Endothelial cell of umbilical vein (primary cell): ENCODE results near the gene PDE4B. TPM values are rescaled to one million over a fixed set of nuclear protein-coding genes. Genes with fewer than 3 reads are reported as not detected.

Source experiments
- BruUV-seq: library from RNA; stranded (reverse); fragments of 400-500 nt; replicated peaks from 2 replicates; lab custom pipeline; 2021; lab: Mats Ljungman, UMichigan
- CTCF ChIA-PET: fragments of 300-600, 350-600 bp; sonication (Branson Sonifier 250); formaldehyde crosslinking; loops from one replicate; lab custom pipeline; 2021; ENCODE audit warnings: antibody characterized with exemption, inconsistent platforms; lab: Charles Lee
- POLR2A ChIA-PET: fragments of 300-600, 350-600 bp; sonication (Branson Sonifier 250); formaldehyde crosslinking; loops from one replicate; lab custom pipeline; 2021; ENCODE audit warnings: antibody characterized with exemption, inconsistent platforms; lab: Charles Lee
- DNase-seq: peaks from one replicate; pipeline ENCODE4 v3.0.0-alpha.2; 2011; ENCODE audit warnings: low read depth, low spot score
- FAIRE-seq: peaks from 2 replicates; lab custom pipeline; 2011; peaks lifted over from hg19 to GRCh38; lab: Jason Lieb, UNC
- H2AFZ ChIP-seq: 2 replicates; pipeline ENCODE4 v1.6.0; 2012; ENCODE audit warnings: low read depth, low read length, control low read depth, inconsistent platforms
- H3K27ac ChIP-seq: 2 replicates; pipeline ENCODE4 v1.5.1; 2011; ENCODE audit warnings: low read depth, mild to moderate bottlenecking, control low read depth, low read length, moderate library complexity; ENCODE audit not compliant: insufficient read depth
- H3K27me3 ChIP-seq, 2 experiments: 2 replicates each; pipeline versions ENCODE4 v1.6.0 to v1.6.1; 2011; ENCODE audit warnings: low read length in 2 of 2, mixed read lengths in 1 of 2; ENCODE audit not compliant: control insufficient read depth in 2 of 2, insufficient read depth in 2 of 2
- H3K36me3 ChIP-seq, 2 experiments: 2 replicates in 1 of 2; 3 replicates in 1 of 2; pipeline ENCODE4 v1.5.1; 2011; ENCODE audit warnings: low read length in 2 of 2, mild to moderate bottlenecking in 1 of 2, moderate library complexity in 1 of 2; ENCODE audit not compliant: control insufficient read depth in 2 of 2, insufficient read depth in 2 of 2; ENCODE audit errors: extremely low read depth in 1 of 2
- H3K4me1 ChIP-seq: 3 replicates; pipeline ENCODE4 v1.5.1; 2011; ENCODE audit warnings: mild to moderate bottlenecking, low read length; ENCODE audit not compliant: control insufficient read depth, insufficient read depth; ENCODE audit errors: extremely low read depth
- H3K4me2 ChIP-seq: 2 replicates; pipeline ENCODE4 v1.6.1; 2011; ENCODE audit warnings: low read length, control low read depth, mixed read lengths; ENCODE audit not compliant: insufficient read depth
- H3K4me3 ChIP-seq, 3 experiments: fragments of 200-600 bp in 1 of 3; sonication (generic), shearing (Covaris generic) in 1 of 3; replicated peaks in 1 of 3; 2 replicates each; pipeline ENCODE4 v1.5.1; 2011 to 2016; ENCODE audit warnings: control low read depth in 3 of 3, low read length in 3 of 3, mild to moderate bottlenecking in 2 of 3, inconsistent platforms in 1 of 3, low read depth in 1 of 3, moderate library complexity in 1 of 3; ENCODE audit not compliant: insufficient read depth in 1 of 3
- H3K79me2 ChIP-seq: 2 replicates; pipeline ENCODE4 v1.6.0; 2012; ENCODE audit warnings: low read length, inconsistent platforms; ENCODE audit not compliant: control insufficient read depth, insufficient read depth
- H3K9ac ChIP-seq: replicated peaks from 2 replicates; pipeline ENCODE3; 2011; ENCODE audit warnings: low read length, control low read depth; ENCODE audit not compliant: insufficient read depth; ENCODE audit errors: extremely low read depth
- H3K9me1 ChIP-seq: replicated peaks from 3 replicates; pipeline ENCODE4 v1.6.0; 2011; ENCODE audit warnings: mild to moderate bottlenecking, low read length; ENCODE audit not compliant: control insufficient read depth, insufficient read depth; ENCODE audit errors: extremely low read depth
- H3K9me3 ChIP-seq: replicated peaks from 2 replicates; pipeline ENCODE4 v1.5.1; 2012; ENCODE audit warnings: low read length, inconsistent platforms; ENCODE audit not compliant: control insufficient read depth, insufficient read depth
- H4K20me1 ChIP-seq: replicated peaks from 2 replicates; pipeline ENCODE3; 2011; ENCODE audit warnings: mild to moderate bottlenecking, low read length; ENCODE audit not compliant: control insufficient read depth, insufficient read depth; ENCODE audit errors: extremely low read depth
- CTCF ChIP-seq, 2 donors: IDR thresholded peaks; 1 replicate in 1 of 2; 2 replicates in 1 of 2; pipeline ENCODE4 v1.5.1; 2011; ENCODE audit warnings: low read length in 2 of 2, mild to moderate bottlenecking in 2 of 2, moderate library complexity in 2 of 2, control low read depth in 1 of 2, inconsistent platforms in 1 of 2, low read depth in 1 of 2; ENCODE audit not compliant: insufficient read depth in 1 of 2; ENCODE audit errors: extremely low read depth in 1 of 2
- EZH2 ChIP-seq: IDR thresholded peaks from 2 replicates; pipeline ENCODE4 v1.6.1; 2012; ENCODE audit warnings: borderline replicate concordance, low read depth, mild to moderate bottlenecking, moderate library complexity, low read length, inconsistent platforms; ENCODE audit not compliant: severe bottlenecking
- FOS ChIP-seq: IDR thresholded peaks from 2 replicates; pipeline ENCODE4 v1.6.1; 2011; ENCODE audit warnings: mild to moderate bottlenecking, low read length, moderate library complexity, borderline replicate concordance; ENCODE audit not compliant: insufficient read depth
- GATA2 ChIP-seq: IDR thresholded peaks from 2 replicates; pipeline ENCODE4 v1.7.0; 2011; ENCODE audit warnings: low read depth, mild to moderate bottlenecking, moderate library complexity, mixed read lengths, low read length; ENCODE audit not compliant: insufficient read length, insufficient read depth
- JUN ChIP-seq: IDR thresholded peaks from 2 replicates; pipeline ENCODE4 v1.6.1; 2011; ENCODE audit warnings: borderline replicate concordance, low read depth; ENCODE audit not compliant: insufficient read length, insufficient read depth
- MAX ChIP-seq: IDR thresholded peaks from 2 replicates; pipeline ENCODE4 v1.6.1; 2011; ENCODE audit not compliant: insufficient read depth, insufficient read length
- MYC ChIP-seq: IDR thresholded peaks from one replicate; pipeline ENCODE4 v1.6.1; 2011; ENCODE audit warnings: mild to moderate bottlenecking, low read depth, low read length
- POLR2A ChIP-seq: IDR thresholded peaks from 2 replicates; pipeline ENCODE4 v1.6.1; 2012; ENCODE audit warnings: low read depth, mild to moderate bottlenecking, control low read depth, low read length
- POLR2AphosphoS5 ChIP-seq: IDR thresholded peaks from 2 replicates; pipeline ENCODE4 v1.6.1; 2012; ENCODE audit warnings: low read depth, mild to moderate bottlenecking, control low read depth, low read length, moderate library complexity; ENCODE audit not compliant: insufficient read depth
- dilution Hi-C: fragments of 300-500 bp; cut with MboI; formaldehyde crosslinking; loops from one replicate; pipeline ENCODE4 v1.15.0; 2019; ENCODE audit warnings: low sequenced_read_pairs; ENCODE audit not compliant: extremely low pct_ligation_motif_present
- intact Hi-C: fragments of 100-400 bp; cut with micrococcal nuclease; formaldehyde crosslinking; loops from one replicate; pipeline ENCODE4 v1.10.0; 2022
- polyA plus RNA-seq, 4 experiments: library from polyadenylated mRNA; depleted of rRNA in 3 of 4; stranded (reverse) in 3 of 4; unstranded in 1 of 4; fragments of >200 nt; gene quantifications; 2 replicates each; pipeline versions ENCODE4 v1.2.1 to v1.2.3, GENCODE V29; 2011 to 2012; ENCODE audit warnings: missing spikeins in 1 of 4
- total RNA-seq: library from RNA; stranded (reverse); gene quantifications from 2 replicates; pipeline ENCODE4 v1.2.3, GENCODE V29; 2021

PDE4B gene
- total and polyA plus RNA-seq, 2 donors (not counting 3 experiments of a cell fraction or from before 2014, with no cell fraction given): 63.5 to 69.8 TPM

- H3K9ac ChIP-seq: no peak overlapping the region
- H3K27me3 ChIP-seq: peaks cover 0 to 1% of the 10 kb centered on the region in 2 experiments
- H3K9me1 ChIP-seq: no peaks in the 10 kb centered on the region
- no peaks in the 10 kb centered on the region for H3K36me3 ChIP-seq
- no peaks in the 10 kb centered on the region for H4K20me1 ChIP-seq
- dilution Hi-C loops (no loop called here), intact Hi-C loops (no loop called here)
- H3K4me2 ChIP-seq: no peak overlapping the region
- TF ChIP-seq MYC (no peak), JUN (no peak), POLR2A (no peak), FOS (no peak), GATA2 (no peak)
- no peak overlapping the region for H3K27ac ChIP-seq
- ChIA-PET CTCF (interaction anchor here (0.8 to 0.9 kb wide), 2 partner anchors 15 to 273 kb away, joined by 3 read pairs; no protein-coding TSS in a partner anchor), POLR2A (no interaction called here)
- no peak for DNase-seq
- H3K79me2 ChIP-seq: no peaks in the 10 kb centered on the region
- H2AFZ ChIP-seq: no peak overlapping the region
- no TSS peak for BruUV-seq
- H3K9me3 ChIP-seq: no peaks in the 10 kb centered on the region
- H3K4me1 ChIP-seq: no peaks in the 10 kb centered on the region
- H3K4me3 ChIP-seq: no peak overlapping the region
- FAIRE-seq: no peak
These were observed 186.7 kb downstream of the PDE4B start for GRCh38 chr1:65979136-65980044.

- no peaks in the 10 kb centered on the region for H3K9me3 ChIP-seq
- TF ChIP-seq GATA2 (no peak), MYC (no peak), MAX (no peak), EZH2 (no peak), JUN (no peak), FOS (no peak), CTCF (IDR thresholded peaks at IDR 0.05; ENCODE audit: extremely low read depth in 1 of 2, insufficient read depth in 1 of 2, low read depth in 1 of 2, low read length in 2 of 2) (no peak), POLR2AphosphoS5 (no peak), POLR2A (no peak)
- no peak overlapping the region for H3K9ac ChIP-seq
- no TSS peak for BruUV-seq
- H3K4me2 ChIP-seq: no peak overlapping the region
- DNase-seq (no peak), FAIRE-seq (peak; percentile 50)
- no peaks in the 10 kb centered on the region for H3K4me1 ChIP-seq
- dilution Hi-C loops: no loop called here
- H3K4me3 ChIP-seq: no peak overlapping the region
- ChIA-PET CTCF (no interaction called here), POLR2A (no interaction called here)
- H3K27me3 ChIP-seq: peaks cover 0 to 1% of the 10 kb centered on the region in 2 experiments
- intact Hi-C loops: no loop called here
- H3K79me2 ChIP-seq: no peaks in the 10 kb centered on the region
- no peaks in the 10 kb centered on the region for H3K36me3 ChIP-seq
- H4K20me1 ChIP-seq: no peaks in the 10 kb centered on the region
- H3K9me1 ChIP-seq: no peaks in the 10 kb centered on the region
- no peak overlapping the region for H3K27ac ChIP-seq
- H2AFZ ChIP-seq: no peak overlapping the region
These were observed 187.5 kb downstream of the PDE4B start for GRCh38 chr1:65980237-65980636.
